ENCODE results near the gene COG5. TPM values are rescaled to one million over a fixed set of nuclear protein-coding genes. Genes with fewer than 3 reads are reported as not detected.

Gene COG5
- total and polyA plus RNA-seq, 9 of the 15 experiments (the other 6 are each of a cell fraction or from before 2014, with no cell fraction given), result 15.3 to 75.1 (median 56.4) TPM

- TF ChIP-seq ZFP30 (CRISPR knock-in tag; IDR thresholded peaks at IDR 0.05; ENCODE audit: borderline replicate concordance), result no peak
- TF ChIP-seq IRF9 (tag; IDR thresholded peaks at IDR 0.05), result peak; percentile 98
- TF ChIP-seq ZNF445 (CRISPR knock-in tag; IDR thresholded peaks at IDR 0.05; ENCODE audit: low read depth), result no peak
- TF ChIP-seq THRB (CRISPR knock-in tag; conservative IDR thresholded peaks at IDR 0.05), result peak; percentile 65; the same call in 1 of the 2 replicates
- TF ChIP-seq NCOA6 (IDR thresholded peaks at IDR 0.05), result no peak
- no peak for TF ChIP-seq ZNF79 (CRISPR knock-in tag; IDR thresholded peaks at IDR 0.05; ENCODE audit: low read depth)
- no peak for TF ChIP-seq HNRNPLL (IDR thresholded peaks at IDR 0.05; ENCODE audit: low read depth, low read length, poor library complexity, severe bottlenecking)
- TF ChIP-seq YBX1 (IDR thresholded peaks at IDR 0.05), result no peak
- no peak for TF ChIP-seq TARDBP (IDR thresholded peaks at IDR 0.05)
- peak; percentile 98 for TF ChIP-seq KLF13 (tag; IDR thresholded peaks at IDR 0.05; ENCODE audit: borderline replicate concordance, low read depth)
- peak; percentile 95 for TF ChIP-seq ID3 (CRISPR knock-in tag; IDR thresholded peaks at IDR 0.05)
- TF ChIP-seq ID3 (tag; IDR thresholded peaks at IDR 0.05), result peak; percentile 100
- peak; percentile 88 for TF ChIP-seq NFE2 (IDR thresholded peaks at IDR 0.05; ENCODE audit: low read depth)
- peak in 1 of 2 experiments; percentile 6; a peak in 1 of 4 replicates for TF ChIP-seq CSDE1 (IDR thresholded peaks at IDR 0.05)
- TF ChIP-seq ZBTB17 (CRISPR knock-in tag; IDR thresholded peaks at IDR 0.05), result peak; percentile 90
- TF ChIP-seq, protein P1, sequence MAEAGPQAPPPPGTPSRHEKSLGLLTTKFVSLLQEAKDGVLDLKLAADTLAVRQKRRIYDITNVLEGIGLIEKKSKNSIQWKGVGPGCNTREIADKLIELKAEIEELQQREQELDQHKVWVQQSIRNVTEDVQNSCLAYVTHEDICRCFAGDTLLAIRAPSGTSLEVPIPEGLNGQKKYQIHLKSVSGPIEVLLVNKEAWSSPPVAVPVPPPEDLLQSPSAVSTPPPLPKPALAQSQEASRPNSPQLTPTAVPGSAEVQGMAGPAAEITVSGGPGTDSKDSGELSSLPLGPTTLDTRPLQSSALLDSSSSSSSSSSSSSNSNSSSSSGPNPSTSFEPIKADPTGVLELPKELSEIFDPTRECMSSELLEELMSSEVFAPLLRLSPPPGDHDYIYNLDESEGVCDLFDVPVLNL (CRISPR knock-in tag; IDR thresholded peaks at IDR 0.05; ENCODE audit: low read depth), result no peak
- TF ChIP-seq MCM5 (IDR thresholded peaks at IDR 0.05; ENCODE audit: low read depth), result no peak
- peak; percentile 93 for TF ChIP-seq ZBTB34 (CRISPR knock-in tag; IDR thresholded peaks at IDR 0.05)
- TF ChIP-seq, protein P2, sequence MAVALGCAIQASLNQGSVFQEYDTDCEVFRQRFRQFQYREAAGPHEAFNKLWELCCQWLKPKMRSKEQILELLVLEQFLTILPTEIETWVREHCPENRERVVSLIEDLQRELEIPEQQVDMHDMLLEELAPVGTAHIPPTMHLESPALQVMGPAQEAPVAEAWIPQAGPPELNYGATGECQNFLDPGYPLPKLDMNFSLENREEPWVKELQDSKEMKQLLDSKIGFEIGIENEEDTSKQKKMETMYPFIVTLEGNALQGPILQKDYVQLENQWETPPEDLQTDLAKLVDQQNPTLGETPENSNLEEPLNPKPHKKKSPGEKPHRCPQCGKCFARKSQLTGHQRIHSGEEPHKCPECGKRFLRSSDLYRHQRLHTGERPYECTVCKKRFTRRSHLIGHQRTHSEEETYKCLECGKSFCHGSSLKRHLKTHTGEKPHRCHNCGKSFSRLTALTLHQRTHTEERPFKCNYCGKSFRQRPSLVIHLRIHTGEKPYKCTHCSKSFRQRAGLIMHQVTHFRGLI (CRISPR knock-in tag; IDR thresholded peaks at IDR 0.05), result no peak
- TF ChIP-seq, protein P3, sequence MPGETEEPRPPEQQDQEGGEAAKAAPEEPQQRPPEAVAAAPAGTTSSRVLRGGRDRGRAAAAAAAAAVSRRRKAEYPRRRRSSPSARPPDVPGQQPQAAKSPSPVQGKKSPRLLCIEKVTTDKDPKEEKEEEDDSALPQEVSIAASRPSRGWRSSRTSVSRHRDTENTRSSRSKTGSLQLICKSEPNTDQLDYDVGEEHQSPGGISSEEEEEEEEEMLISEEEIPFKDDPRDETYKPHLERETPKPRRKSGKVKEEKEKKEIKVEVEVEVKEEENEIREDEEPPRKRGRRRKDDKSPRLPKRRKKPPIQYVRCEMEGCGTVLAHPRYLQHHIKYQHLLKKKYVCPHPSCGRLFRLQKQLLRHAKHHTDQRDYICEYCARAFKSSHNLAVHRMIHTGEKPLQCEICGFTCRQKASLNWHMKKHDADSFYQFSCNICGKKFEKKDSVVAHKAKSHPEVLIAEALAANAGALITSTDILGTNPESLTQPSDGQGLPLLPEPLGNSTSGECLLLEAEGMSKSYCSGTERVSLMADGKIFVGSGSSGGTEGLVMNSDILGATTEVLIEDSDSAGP (CRISPR knock-in tag; IDR thresholded peaks at IDR 0.05), result no peak
Measured at GRCh38 chr7:107318523-107319160, 245.1 kb downstream of the COG5 start (continued).
